Stimulated activated CD4-positive, alpha-beta T cell treated with anti-CD3 and anti-CD28 coated beads, TNF-alpha, amount 100 ng/mL, for 24 hours (primary cell): ENCODE measurements around the gene RNU11.
A peak's percentile ranks its signal among the peaks of the same experiment; 100 is the strongest.
"Not testable (repeated sequence)": the region's sequence is repeated elsewhere in the genome, so short reads cannot be mapped to it uniquely, and the experiment has no call there.

Experiments used
- DNase-seq, 3 experiments: peaks; one replicate each; pipeline ENCODE4 v3.0.0-alpha.2; 2020; ENCODE audit warnings: low read depth in 3 of 3

The RNU11 gene

DNA sequence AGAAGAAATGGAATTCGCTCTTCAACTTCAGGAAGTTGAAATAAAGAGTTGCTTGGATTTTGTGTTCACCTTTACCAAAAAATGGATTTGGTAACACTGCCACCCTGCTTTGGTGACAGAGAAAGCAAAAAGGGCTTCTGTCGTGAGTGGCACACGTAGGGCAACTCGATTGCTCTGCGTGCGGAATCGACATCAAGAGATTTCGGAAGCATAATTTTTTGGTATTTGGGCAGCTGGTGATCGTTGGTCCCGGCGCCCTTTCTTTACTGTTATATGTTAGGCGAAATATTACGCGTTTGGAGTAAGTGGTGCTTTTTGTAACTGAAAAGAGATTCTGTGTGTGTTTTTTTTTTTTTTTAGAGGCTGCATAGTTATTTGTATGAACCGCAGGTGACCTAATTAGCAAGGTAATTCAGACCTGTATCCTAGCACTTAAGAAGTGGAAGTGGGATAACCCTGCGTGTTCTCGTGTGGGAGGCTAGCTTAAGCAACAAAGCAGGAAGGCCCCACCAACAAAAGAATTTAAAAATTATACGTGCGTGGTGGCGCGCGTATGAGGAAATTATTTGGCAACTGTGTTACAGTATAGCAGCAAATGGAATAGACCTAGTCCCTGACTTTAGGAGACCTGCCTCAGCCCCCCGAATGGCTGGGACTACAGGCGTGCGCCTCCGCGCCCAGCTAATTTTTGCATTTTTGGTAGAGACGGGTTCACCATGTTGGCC lies at the start of gene RNU11:
Gene RNU11, plus strand, starts transcription at position 127 of the 725 bp plus-strand sequence.
- peak; percentile 74 to 89 (median 80) for DNase-seq

DNA sequence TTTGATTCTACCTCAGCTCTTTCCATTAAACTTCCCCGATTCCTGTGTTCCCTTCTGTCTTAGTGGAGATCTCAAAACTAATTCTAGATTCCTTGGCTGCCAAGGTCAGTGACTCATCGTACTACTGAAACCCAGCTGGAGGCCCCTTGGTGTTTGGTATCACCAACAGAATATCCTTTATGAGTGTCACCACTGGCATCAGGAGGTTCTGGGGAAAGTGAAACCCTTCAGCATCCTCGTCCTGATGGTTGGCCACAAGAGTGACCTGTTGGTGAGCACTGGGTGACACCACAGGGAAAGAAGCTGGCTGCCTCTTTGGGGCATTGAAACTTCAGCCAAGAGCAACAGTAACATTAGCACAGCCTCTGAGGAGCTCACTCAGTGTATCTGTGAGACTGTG lies 46.7 kb upstream of the RNU11 start:
- DNase-seq = no peak

DNA sequence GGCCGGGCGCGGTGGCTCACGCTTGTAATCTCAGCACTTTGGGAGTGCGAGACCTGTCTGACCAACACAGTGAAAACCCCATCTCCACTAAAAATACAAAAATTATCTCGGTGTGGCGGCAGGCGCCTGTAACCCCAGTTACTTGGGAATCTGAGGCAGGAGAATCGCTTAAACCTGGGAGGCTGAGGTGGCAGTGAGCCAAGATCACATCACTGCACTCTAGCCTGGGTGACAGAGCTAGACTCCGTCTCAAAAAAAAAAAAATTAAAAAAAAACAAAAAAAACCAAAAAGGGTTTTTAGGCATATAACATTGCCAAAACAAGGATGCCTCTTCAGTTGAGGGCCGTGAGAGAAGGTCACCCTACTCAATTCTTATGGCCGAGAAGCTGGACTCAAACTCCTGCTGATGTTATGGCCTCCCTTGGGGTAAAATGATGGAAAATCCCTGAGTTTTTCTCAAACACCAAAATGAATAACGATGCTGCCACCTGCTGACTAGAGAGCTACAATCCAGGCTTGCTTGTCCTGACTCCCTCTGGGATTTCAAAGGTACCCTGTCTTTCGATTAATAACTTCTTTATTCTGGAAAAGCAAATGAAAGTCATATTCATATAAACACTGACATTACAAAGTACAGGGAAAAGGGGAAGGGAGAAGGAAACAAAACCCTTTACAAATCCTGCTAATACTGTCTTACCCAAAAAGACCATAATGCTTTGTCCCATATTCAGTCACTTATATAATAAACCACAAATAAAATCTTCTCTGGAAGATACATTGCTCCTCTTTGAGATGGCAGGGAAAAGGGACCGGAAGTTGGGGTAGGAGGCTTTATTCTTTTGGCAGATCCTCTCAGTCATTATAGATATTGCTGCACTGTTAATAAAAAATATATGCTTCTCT lies 45.6 kb upstream of the RNU11 start:
- no peak for DNase-seq

DNA sequence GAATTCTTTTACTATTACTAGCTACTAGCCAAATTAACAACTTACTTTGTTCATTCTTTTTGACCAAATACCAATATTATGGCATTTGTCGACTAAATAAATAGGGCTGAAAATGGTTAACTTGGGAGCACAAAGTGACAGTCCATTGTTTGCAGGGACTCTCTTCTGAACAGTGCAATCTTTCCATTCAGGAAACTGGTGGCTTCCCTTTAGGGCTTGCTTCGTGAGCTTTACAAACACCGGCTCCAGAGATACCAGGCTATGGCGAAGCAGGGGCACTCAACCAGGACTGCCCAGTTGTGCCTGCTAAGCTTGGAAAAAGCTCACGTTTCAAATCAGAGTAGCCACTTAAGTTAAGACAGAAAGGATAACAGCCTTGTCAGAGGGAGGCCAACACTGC lies 44.0 kb upstream of the RNU11 start:
- DNase-seq = no peak

DNA sequence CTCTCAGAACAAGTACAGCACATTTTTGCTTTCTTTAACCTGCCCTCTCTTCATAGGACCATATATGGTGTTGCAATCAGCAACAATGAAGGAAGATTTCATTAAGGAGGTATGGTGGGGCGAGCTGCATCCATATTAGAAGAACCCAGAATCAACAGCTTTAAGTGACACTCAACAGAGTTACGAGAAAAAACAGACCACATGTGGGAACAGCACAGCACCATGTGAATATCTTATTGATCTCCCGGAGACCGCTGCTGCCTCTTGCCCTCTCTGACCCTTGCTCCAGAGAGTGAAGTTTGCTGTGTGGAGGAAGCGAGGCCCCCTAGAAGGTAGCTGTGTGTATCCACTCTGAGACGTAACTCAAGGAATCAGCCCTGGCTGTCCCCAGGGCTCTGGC lies 43.4 kb upstream of the RNU11 start:
- no peak for DNase-seq

DNA sequence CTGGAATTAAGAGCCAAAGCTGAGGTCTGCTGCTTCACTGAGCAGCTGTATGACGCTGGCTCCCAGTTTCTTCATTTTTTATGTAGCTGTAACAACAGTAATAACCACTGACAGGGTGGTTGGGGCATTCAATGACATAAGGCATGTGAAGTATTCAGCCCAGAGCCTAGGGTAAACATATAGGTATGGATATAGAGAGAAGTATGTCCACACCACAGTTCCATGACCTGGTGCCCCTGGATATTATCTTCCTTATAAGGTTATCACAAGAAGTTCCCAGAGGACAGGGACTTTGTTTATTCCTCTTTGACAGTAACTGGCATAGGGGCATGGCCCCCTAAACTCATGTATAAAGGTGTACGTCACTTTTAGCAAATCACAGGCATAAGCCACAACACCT lies 41.6 kb upstream of the RNU11 start:
- no peak for DNase-seq

DNA sequence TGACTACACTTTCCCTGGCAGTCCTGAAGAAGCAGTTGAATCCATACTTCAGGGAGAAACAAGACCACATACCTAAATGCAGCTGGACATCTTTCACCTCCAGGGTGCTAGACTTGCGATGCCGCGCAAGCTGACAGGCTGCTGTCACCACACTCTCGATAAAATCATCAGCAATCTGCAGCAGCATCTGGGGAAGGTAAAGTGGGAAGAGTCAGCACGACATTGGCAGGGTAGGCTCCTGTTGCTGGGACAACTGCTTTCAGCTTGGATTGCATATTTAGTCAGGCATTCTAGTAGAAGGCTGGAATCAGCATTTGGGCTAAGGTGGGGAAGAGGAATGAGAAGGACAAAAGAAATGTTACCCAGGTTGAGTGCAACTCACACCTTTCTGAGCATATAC lies 35.2 kb upstream of the RNU11 start:
- DNase-seq = no peak

DNA sequence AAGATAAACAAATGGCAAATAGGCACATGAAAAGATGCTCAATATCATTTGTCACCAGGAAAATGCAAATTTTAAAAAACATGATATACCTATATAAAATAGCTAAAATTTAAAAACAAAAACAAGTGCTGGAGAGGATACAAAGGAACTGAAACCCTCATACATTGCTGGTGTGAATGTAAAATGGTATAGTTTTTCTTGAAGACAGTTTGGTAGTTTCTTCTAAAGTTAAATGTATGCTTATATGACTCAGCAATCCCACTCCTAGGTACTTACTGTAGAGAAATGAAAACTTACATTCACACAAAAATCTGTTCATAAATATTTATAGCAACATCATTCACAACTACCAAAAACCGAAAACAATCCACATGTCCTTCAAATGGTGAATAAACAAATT lies 16.7 kb upstream of the RNU11 start:
- DNase-seq = no peak

DNA sequence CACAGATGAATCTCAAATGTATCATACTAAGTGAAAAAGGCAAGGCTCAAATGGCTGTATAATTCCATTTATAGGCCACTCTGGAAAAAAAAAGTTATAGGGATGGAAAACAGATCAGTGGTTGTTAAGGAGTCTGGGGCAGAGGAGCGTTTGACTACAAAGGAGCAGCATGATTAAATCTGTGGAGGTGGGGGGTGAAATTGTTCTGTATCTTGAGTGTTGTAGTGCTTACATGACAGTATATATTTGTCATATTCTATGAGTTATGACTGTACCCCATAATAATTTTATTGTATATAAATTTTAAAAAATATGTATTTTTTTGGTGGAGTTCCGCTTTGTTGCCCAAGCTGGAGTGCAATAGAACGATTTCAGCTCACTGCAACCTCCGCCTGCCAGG lies 15.8 kb upstream of the RNU11 start:
- DNase-seq = no peak

DNA sequence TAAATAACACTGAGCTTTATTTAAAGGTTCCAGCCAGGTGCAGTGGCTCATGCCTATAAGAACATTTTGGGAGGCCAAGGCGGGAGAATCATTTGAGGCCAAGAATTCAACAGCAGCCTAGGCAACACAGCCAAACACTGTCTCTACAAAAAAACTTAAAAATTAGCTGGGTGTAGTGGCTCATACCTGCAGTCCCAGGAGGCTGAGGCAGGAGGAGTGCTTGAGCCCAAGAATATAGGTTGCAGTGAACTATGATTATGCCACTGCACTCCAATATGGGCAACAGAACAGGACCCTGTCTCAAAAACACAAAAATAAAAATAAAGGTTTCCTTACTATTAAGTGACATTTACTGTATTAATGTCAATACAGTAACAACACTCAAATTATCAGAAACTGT lies 7.6 kb upstream of the RNU11 start:
- no peak for DNase-seq

DNA sequence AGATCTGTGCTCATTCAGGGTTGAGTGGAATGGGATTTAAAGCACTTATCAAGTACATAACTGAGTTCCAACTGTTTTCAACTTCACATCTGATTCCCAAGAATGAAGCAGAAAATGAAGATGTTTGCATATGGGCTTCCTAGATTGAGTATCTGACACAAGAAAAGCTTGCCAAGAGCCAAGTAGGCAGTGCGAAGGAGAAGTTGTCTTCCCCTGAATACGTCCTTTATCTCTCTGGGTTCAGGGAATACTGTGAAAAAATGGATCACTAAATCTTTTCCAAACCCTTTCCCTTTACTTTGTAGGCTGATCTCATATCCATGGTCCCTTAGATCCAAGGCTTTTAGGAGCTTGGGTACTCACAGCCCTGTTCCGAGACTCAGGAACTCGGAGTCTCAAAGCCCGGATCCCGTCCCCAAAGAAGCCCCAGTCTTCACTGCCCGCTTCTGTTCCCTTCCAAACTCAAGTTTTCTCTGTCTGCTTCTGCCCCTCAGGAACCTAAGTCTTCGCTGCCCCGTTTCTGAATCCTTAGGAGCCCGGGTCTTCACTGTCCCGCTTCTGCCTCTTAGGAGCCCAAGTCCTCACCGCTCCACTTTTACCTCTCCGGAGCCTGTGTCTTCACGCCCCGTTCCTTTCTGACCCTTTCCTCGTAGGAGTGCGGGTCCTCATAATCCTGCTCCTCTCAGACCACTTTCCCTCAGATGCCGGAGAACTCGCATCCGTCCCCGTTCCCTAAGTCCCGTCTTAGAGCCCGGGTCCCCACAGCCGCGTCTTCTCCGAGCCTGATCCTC lies 6.1 kb upstream of the RNU11 start:
- DNase-seq = no peak

DNA sequence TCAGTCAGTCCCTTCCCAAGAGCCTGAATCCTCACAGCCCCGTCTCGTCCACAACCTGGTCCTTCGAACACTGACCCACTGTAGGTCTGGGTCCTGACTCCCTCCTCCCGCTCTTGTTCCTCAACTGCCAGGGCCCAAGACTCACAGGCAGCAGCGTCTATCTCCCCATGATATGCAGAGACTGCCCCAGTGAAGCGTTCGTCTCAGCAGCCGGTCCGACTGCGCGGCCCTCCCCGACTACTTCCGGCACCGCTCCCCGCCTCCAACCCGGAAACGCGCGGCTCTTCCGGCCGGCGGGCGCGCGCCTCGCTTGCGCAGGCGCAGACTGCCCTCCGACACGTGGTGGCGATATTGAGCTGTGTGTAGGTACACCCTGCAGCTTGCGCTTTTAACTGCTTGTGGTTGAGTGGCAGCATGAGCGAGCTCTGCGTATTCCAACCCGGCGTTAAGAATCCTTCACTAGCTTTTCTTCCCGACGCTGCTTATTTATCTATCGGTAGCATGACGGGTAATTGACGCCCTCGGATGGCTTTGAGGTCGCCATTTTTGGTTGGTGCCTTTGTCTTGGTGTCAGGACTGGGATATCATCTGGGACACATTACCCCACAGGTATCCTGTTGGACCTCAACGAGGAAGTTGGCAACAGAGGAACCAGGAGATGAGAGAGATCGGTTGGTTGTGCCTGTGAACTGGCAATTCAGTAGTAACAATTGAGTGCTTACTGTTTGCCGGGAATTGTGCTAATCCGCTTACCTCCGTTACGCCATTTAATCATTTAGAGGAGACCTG lies 5.4 kb upstream of the RNU11 start, which contains the start of gene TAF12:
Gene TAF12, minus strand, starts transcription at position 221 of the 789 bp plus-strand sequence. CDS start 20,986 bp downstream, outside the sequence.
- DNase-seq = peak; percentile 82 to 87 (median 86)

DNA sequence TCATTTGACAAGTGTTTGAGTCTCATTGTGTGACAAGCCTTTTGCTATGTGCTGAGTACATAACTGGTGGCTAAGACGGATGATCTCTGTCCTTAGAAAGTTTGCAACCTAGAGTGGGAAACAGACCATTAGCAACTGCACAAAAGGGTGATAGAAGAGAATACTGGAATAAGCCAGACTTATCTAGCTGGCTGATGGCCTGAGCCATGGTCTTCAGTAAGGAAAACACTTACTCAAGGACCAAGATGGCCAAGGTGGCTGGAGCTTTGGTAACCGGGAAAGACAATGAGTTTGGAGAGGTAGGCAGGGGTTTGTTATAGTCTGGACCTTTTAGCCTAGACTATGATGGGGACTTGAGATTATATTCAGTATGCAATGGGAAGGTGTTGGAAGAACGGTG lies 3.9 kb upstream of the RNU11 start:
- DNase-seq = no peak

DNA sequence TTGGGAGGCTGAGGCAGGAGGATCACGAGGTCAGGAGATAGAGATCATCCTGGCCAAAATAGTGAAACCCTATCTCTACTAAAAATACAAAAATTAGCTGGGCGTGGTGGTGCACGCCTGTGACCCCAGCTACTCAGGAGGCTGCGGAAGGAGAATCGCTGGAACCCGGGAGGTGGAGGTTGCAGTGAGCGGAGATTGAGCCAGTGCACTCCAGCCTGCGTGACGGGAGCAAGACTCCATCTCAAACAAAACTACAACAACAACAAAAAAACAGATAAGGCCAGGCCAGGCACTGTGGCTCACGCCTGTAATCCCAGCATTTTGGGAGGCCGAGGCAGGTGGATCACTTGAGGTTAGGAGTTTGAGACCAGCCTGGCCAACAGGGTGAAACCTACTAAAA lies 3.0 kb upstream of the RNU11 start:
- DNase-seq = not testable (repeated sequence)

DNA sequence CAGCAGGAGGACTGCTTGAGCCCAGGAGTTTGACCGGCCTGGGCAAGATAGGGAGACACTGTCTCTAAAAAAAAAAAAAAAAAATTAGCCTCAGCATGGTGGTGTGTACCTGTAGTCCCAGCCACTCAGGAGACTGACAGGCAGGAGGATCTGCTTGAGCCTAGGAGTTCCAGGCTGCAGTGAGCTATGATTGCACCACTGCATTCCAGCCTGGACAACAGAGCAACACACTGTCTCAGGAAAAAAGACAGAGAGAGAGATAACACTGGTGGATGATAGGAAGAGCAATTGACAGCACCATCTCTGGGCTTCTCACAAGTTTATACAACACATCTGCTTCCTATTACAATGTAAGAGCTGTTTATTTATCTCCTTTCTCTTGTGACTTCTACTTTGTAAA lies 2.4 kb upstream of the RNU11 start:
- no peak for DNase-seq

DNA sequence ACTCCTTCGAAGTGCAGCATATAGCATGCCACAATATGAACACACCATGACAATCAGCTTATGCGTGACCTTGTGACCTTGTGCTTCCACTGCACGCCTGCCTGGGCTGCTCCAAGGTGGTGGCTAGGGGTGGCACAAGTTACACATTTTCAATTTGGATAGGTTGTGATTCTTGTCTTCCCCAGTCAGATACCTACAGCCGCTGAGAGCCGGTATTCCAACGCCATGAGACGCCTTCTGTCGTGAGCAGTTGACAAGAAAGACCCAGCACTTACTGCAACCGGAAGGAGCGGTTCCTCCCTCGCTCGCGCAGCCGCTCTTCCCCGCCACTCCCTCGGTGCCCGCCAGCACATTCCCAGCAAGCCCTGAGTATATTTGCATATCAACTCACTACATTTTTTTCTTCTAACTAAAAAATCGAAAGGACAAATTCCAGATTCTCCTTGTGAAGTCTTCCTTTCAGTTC lies 359 bp upstream of the RNU11 start:
- DNase-seq = peak; percentile 71 to 83 (median 77)

DNA sequence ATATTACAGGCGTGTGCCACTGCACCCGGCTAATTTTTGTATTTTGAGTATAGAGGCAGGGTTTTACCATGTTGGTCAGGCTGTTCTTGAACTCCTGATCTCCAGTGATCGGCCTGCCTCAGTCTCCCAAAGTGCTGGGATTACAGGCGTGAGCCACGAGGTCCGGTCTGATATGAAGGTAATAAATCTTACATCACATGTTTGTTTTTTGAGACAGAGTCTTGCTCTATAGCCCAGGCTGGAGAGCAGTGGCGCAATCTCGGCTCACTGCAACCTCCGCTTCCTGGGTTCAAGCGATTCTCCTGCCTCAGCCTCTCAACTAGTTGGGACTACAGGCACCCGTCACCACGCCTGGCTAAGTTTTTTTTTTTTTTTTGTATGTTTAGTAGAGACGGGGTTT lies 4.7 kb downstream of the RNU11 start:
- DNase-seq = not testable (repeated sequence)

DNA sequence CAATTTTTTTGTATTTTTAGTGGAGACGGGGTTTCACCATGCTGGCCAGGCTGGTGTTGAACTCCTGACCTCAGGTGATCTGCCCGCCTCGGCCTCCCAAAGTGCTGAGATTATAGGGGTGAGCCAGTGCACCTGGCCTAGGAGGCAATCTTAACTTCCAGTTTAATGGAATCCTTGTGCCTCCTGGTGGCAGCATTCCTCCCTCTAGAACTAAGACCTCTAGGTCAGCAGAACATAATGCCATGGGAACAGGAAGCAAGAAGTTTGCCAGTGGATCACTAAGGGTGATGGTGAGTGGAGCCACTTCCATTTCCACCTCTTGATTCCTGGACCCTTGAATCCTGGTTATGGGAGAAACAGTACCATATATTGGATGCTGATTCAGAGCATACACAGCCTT lies 5.5 kb downstream of the RNU11 start:
- not testable (repeated sequence) for DNase-seq

DNA sequence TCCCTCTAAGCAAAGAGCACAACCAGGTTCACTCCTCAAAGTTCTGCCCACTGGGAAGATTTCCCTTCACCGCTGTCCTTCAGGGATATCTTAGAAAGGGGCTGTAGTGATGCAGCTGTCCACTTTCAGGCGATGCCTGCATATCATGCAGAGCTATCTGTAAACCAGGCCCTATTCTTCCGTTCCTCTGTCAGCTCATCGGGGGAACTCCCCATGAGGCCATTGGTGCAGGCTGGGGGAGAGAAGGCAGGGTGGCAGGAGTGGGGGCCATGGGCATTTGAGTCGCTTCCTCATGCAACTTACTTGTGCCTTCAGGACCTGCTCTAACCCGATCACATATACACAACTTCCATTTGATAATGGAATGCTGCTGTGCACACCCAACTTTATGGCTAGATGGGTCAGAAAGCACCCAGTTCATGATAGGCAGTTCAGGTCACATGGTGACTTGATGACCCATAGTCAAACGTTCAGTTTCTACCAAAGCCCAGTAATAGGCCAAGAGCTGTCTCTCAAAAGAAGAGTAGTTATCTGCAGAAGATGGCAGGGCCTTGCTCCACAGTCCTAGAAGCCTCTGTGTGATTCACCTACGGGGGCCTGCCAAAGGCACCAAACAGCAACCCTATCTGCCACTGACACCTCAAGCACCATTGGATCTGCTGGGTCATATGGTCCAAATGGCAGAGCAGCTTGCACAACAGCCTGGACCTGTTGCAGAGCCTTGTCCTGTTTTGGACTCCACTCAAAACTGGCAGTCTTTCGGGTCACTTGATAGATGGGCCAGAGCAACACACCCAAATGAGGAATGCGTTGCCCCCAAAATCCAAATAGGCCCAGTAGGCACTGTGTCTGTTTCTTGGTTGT lies 7.3 kb downstream of the RNU11 start:
- DNase-seq = not testable (repeated sequence)

DNA sequence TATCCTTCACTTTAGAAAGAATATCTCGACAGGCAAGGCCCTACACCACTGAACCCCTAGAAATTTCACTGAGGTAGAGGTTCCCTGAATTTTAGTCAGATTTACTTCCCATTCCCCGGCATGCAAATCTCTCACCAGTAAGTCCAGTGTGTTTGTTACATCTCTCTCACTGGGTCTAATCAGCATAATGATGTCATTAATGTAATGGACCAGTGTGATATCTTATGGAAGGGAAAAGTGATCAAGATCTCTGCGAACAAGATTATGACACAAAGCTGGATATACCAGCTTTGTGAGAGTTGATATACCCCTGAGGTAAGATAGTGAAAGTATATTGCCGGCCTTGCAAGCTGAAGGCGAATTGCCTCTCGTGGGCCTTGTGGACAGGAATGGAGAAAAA lies 7.9 kb downstream of the RNU11 start:
- no peak for DNase-seq
